ENCODE data around the gene CDC7. TPM values are rescaled to one million over a fixed set of nuclear protein-coding genes. Genes with fewer than 3 reads are reported as not detected.

Gene CDC7
- total RNA-seq, 1 experiment from 2014 or later: 24.5 TPM

DNA sequence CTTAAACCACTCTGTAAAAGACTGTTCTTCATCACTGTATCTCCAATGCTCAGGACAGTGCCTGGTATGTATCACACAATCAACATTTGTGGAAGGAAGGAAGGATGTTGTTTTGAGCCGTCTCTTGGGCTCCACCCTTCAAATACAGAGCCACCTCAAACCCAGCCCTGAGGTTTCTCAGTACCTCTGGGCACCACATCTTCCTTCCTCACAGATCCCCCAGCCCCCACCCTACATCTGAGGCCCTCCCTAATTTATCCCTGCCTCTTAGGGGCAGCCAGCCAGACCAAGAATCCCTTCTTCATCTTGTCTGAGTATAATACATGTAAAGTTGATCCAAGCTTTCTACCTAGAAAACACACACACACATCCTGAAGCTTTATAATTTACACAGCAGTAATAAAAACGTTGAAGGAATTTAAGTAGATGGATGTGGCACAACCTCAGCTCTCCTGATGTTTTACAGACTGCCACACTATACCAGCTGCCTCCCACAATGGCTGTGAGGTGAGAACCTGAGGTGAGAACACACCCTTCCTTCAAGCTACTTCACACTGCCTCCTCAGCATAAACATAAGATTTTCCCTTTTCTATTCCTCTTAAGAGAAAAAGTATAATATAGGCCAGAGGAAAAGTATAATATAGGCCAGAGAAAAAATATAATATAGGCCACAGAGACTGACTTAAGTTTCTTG is 48.5 kb downstream of the CDC7 start:
- no peak overlapping the region for H3K9ac ChIP-seq (ENCODE audit: low read length)
- DNase-seq (ENCODE audit: low read depth, low spot score): no peak
- H3K9me2 ChIP-seq (ENCODE audit: insufficient read depth): no peaks in the 10 kb centered on the region
- no peaks in the 10 kb centered on the region for H3K27me3 ChIP-seq (ENCODE audit: insufficient read depth, low read length)
- TF ChIP-seq, protein P1, sequence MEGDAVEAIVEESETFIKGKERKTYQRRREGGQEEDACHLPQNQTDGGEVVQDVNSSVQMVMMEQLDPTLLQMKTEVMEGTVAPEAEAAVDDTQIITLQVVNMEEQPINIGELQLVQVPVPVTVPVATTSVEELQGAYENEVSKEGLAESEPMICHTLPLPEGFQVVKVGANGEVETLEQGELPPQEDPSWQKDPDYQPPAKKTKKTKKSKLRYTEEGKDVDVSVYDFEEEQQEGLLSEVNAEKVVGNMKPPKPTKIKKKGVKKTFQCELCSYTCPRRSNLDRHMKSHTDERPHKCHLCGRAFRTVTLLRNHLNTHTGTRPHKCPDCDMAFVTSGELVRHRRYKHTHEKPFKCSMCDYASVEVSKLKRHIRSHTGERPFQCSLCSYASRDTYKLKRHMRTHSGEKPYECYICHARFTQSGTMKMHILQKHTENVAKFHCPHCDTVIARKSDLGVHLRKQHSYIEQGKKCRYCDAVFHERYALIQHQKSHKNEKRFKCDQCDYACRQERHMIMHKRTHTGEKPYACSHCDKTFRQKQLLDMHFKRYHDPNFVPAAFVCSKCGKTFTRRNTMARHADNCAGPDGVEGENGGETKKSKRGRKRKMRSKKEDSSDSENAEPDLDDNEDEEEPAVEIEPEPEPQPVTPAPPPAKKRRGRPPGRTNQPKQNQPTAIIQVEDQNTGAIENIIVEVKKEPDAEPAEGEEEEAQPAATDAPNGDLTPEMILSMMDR (IDR thresholded peaks at IDR 0.05 in 2 of 3, conservative IDR thresholded peaks at IDR 0.05 in 1 of 3; ENCODE audit: borderline replicate concordance in 1 of 3, insufficient read depth in 1 of 3, low read depth in 2 of 3, low read length in 2 of 3): no peak
- TF ChIP-seq EGR1 (IDR thresholded peaks at IDR 0.05; ENCODE audit: low read depth): no peak
- TF ChIP-seq CBX3 (IDR thresholded peaks at IDR 0.05; ENCODE audit: low read depth): no peak
- TF ChIP-seq FOSL1 (IDR thresholded peaks at IDR 0.05; ENCODE audit: low read depth): no peak
- TF ChIP-seq SIN3A (IDR thresholded peaks at IDR 0.05; ENCODE audit: low read depth): no peak
- TF ChIP-seq POLR2AphosphoS5 (IDR thresholded peaks at IDR 0.05; ENCODE audit: low read depth, low read length): no peak
- TF ChIP-seq YY1 (IDR thresholded peaks at IDR 0.05; ENCODE audit: extremely low read depth, insufficient replicate concordance, low read depth, low read length): no peak
- TF ChIP-seq TCF7L2 (IDR thresholded peaks at IDR 0.05; ENCODE audit: borderline replicate concordance, extremely low read depth, insufficient read depth, insufficient read length): no peak
- TF ChIP-seq, protein P2, sequence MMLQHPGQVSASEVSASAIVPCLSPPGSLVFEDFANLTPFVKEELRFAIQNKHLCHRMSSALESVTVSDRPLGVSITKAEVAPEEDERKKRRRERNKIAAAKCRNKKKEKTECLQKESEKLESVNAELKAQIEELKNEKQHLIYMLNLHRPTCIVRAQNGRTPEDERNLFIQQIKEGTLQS (IDR thresholded peaks at IDR 0.05): no peak
- H3K9me3 ChIP-seq (ENCODE audit: control insufficient read depth in 1 of 2, insufficient read depth in 1 of 2, low read depth in 1 of 2, low read length in 2 of 2): peaks cover 0 to 4% of the 10 kb centered on the region in 2 experiments; a peak in 1 of 4 replicates
- RAD21 ChIA-PET (ENCODE audit: low non-redundant PET in 1 of 2, low total read pairs in 2 of 2, uncharacterized antibody in 2 of 2, unreplicated experiment in 2 of 2): interaction anchor here in 1 of 2 experiments (0.7 kb wide), 1 partner anchor 698 kb away, joined by 3 read pairs; no protein-coding TSS in a partner anchor
- no peaks in the 10 kb centered on the region for H4K20me1 ChIP-seq (ENCODE audit: insufficient read depth)
- CTCF ChIA-PET: no interaction called here
- POLR2A ChIA-PET: no interaction called here
- BruUV-seq (replicated peaks): no TSS peak
- no peak overlapping the region for H2AFZ ChIP-seq (ENCODE audit: low read depth, low read length, poor library complexity, severe bottlenecking)
- no peaks in the 10 kb centered on the region for H3K79me2 ChIP-seq (ENCODE audit: insufficient read depth, low read length)
- ATAC-seq: no peak
- H3K4me1 ChIP-seq (ENCODE audit: control insufficient read depth in 1 of 2, insufficient read depth in 2 of 2, low read length in 2 of 2): no peaks in the 10 kb centered on the region
- no peaks in the 10 kb centered on the region for H3K36me3 ChIP-seq (ENCODE audit: control insufficient read depth in 1 of 2, insufficient read depth in 2 of 2, low read length in 2 of 2)
- H3K4me3 ChIP-seq (replicated peaks in 1 of 2; ENCODE audit: low read depth in 1 of 2, low read length in 2 of 2): no peak overlapping the region
- intact Hi-C loops (cut with micrococcal nuclease): no loop called here
- no peak overlapping the region for H3K27ac ChIP-seq (ENCODE audit: low read depth, low read length)
- H3K4me2 ChIP-seq (ENCODE audit: low read length): no peak overlapping the region

Measured in HCT116 (cell line).